Keratinocyte (primary cell): ENCODE measurements around the gene CCDC107. TPM values are rescaled to one million over a fixed set of nuclear protein-coding genes. Genes with fewer than 3 reads are reported as not detected.
"Not testable (repeated sequence)": the region's sequence is repeated elsewhere in the genome, so short reads cannot be mapped to it uniquely, and the experiment has no call there.

Experiments used
- DNase-seq: peaks from one replicate; pipeline ENCODE4 v3.0.0-alpha.2; 2011; ENCODE audit warnings: low read depth, missing footprints, low spot score
- FAIRE-seq: peaks from 2 replicates; lab custom pipeline; 2011; peaks lifted over from hg19 to GRCh38; lab: Jason Lieb, UNC
- H2AFZ ChIP-seq: 2 replicates; pipeline ENCODE4 v1.6.0; 2012; ENCODE audit warnings: low read length, control low read depth, inconsistent platforms; ENCODE audit not compliant: control insufficient read depth
- H3K27ac ChIP-seq: 2 replicates; pipeline ENCODE4 v1.5.1; 2011; ENCODE audit warnings: low read length; ENCODE audit not compliant: control insufficient read depth, insufficient read depth
- H3K27me3 ChIP-seq: 3 replicates; pipeline ENCODE4 v1.6.0; 2011; ENCODE audit warnings: low read length; ENCODE audit not compliant: control insufficient read depth, insufficient read depth; ENCODE audit errors: extremely low read depth
- H3K36me3 ChIP-seq, 2 experiments: 2 replicates in 1 of 2; 3 replicates in 1 of 2; pipeline ENCODE4 v1.5.1; 2011; ENCODE audit warnings: low read length in 2 of 2, mild to moderate bottlenecking in 1 of 2; ENCODE audit not compliant: control insufficient read depth in 2 of 2, insufficient read depth in 2 of 2; ENCODE audit errors: extremely low read depth in 1 of 2
- H3K4me1 ChIP-seq: 3 replicates; pipeline ENCODE4 v1.5.1; 2011; ENCODE audit warnings: low read length; ENCODE audit not compliant: control insufficient read depth, insufficient read depth; ENCODE audit errors: extremely low read depth
- H3K4me2 ChIP-seq: 3 replicates; pipeline ENCODE4 v1.6.0; 2011; ENCODE audit warnings: low read depth, low read length; ENCODE audit not compliant: control insufficient read depth, insufficient read depth; ENCODE audit errors: extremely low read depth
- H3K4me3 ChIP-seq, 3 experiments: fragments of 200-600 bp in 1 of 3; sonication (generic) in 1 of 3; 2 replicates in 2 of 3; 3 replicates in 1 of 3; pipeline ENCODE4 v1.5.1; 2011 to 2016; ENCODE audit warnings: low read length in 3 of 3, mild to moderate bottlenecking in 3 of 3, control low read depth in 2 of 3, inconsistent platforms in 1 of 3, low read depth in 1 of 3, mixed read lengths in 1 of 3, mixed run types in 1 of 3, moderate library complexity in 1 of 3; ENCODE audit not compliant: control insufficient read depth in 2 of 3, insufficient read depth in 2 of 3; ENCODE audit errors: extremely low read depth in 1 of 3
- H3K79me2 ChIP-seq: 2 replicates; pipeline ENCODE4 v1.6.0; 2012; ENCODE audit warnings: low read length; ENCODE audit not compliant: control insufficient read depth, insufficient read depth
- H3K9ac ChIP-seq: 3 replicates; pipeline ENCODE4 v1.6.0; 2011; ENCODE audit warnings: low read length; ENCODE audit not compliant: control insufficient read depth, insufficient read depth; ENCODE audit errors: extremely low read depth
- H3K9me1 ChIP-seq: 3 replicates; pipeline ENCODE4 v1.6.0; 2011; ENCODE audit warnings: low read length; ENCODE audit not compliant: control insufficient read depth, insufficient read depth; ENCODE audit errors: extremely low read depth
- H3K9me3 ChIP-seq: 2 replicates; pipeline ENCODE4 v1.5.1; 2012; ENCODE audit warnings: low read depth, low read length; ENCODE audit not compliant: control insufficient read depth
- H4K20me1 ChIP-seq: 3 replicates; pipeline ENCODE4 v1.6.0; 2011; ENCODE audit warnings: low read length; ENCODE audit not compliant: control insufficient read depth, insufficient read depth; ENCODE audit errors: extremely low read depth
- EZH2 ChIP-seq: IDR thresholded peaks from one replicate; pipeline ENCODE4 v1.6.1; 2012; ENCODE audit warnings: inconsistent platforms, mild to moderate bottlenecking, low read length, moderate library complexity
- dilution Hi-C: fragments of 300-500 bp; cut with MboI; formaldehyde crosslinking; loops from one replicate; pipeline ENCODE4 v1.7.0; 2020; ENCODE audit warnings: low sequenced_read_pairs; ENCODE audit not compliant: extremely low pct_ligation_motif_present
- polyA plus RNA-seq, 5 experiments: library from polyadenylated mRNA; depleted of rRNA in 3 of 5; stranded (reverse) in 3 of 5; stranded (forward) in 1 of 5; unstranded in 1 of 5; fragments of >200 nt; gene quantifications; 1 replicate in 1 of 5; 2 replicates in 3 of 5; 3 replicates in 1 of 5; pipeline versions ENCODE4 v1.2.1 to v1.2.3, GENCODE V29; 2011 to 2012; ENCODE audit warnings: missing spikeins in 2 of 5, low read depth in 1 of 5, low replicate concordance in 1 of 5
- TF ChIP-seq, protein P1 (sequence below), 3 experiments: IDR thresholded peaks in 1 of 3; conservative IDR thresholded peaks in 1 of 3; optimal IDR thresholded peaks in 1 of 3; 2 replicates in 2 of 3; 3 replicates in 1 of 3; pipeline versions ENCODE3 to v1.5.1; 2011; ENCODE audit warnings: low read length in 3 of 3, mild to moderate bottlenecking in 3 of 3, moderate library complexity in 2 of 3, control low read depth in 1 of 3, inconsistent platforms in 1 of 3; ENCODE audit not compliant: insufficient read depth in 2 of 3; ENCODE audit errors: extremely low read depth in 1 of 3

CCDC107 gene
- polyA plus RNA-seq, 1 donor (not counting 4 experiments of a cell fraction or from before 2014, with no cell fraction given): 10.5 TPM

- Histone ChIP-seq H4K20me1 (no peaks in the 10 kb centered on the region), H3K4me2 (no peak overlapping the region), H3K36me3 (no peaks in the 10 kb centered on the region), H3K9ac (no peak overlapping the region), H3K27me3 (no peaks in the 10 kb centered on the region), H3K4me1 (no peaks in the 10 kb centered on the region), H3K4me3 (no peak overlapping the region), H3K27ac (no peak overlapping the region), H3K79me2 (no peaks in the 10 kb centered on the region), H3K9me1 (no peaks in the 10 kb centered on the region), H2AFZ (no peak overlapping the region), H3K9me3 (no peaks in the 10 kb centered on the region)
- TF ChIP-seq, protein P1, sequence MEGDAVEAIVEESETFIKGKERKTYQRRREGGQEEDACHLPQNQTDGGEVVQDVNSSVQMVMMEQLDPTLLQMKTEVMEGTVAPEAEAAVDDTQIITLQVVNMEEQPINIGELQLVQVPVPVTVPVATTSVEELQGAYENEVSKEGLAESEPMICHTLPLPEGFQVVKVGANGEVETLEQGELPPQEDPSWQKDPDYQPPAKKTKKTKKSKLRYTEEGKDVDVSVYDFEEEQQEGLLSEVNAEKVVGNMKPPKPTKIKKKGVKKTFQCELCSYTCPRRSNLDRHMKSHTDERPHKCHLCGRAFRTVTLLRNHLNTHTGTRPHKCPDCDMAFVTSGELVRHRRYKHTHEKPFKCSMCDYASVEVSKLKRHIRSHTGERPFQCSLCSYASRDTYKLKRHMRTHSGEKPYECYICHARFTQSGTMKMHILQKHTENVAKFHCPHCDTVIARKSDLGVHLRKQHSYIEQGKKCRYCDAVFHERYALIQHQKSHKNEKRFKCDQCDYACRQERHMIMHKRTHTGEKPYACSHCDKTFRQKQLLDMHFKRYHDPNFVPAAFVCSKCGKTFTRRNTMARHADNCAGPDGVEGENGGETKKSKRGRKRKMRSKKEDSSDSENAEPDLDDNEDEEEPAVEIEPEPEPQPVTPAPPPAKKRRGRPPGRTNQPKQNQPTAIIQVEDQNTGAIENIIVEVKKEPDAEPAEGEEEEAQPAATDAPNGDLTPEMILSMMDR (optimal IDR thresholded peaks at IDR 0.05 in 1 of 3, IDR thresholded peaks at IDR 0.05 in 1 of 3, conservative IDR thresholded peaks at IDR 0.05 in 1 of 3; ENCODE audit: extremely low read depth in 1 of 3, insufficient read depth in 2 of 3, low read length in 3 of 3): no peak
- TF ChIP-seq EZH2: no peak
- DNase-seq (no peak), FAIRE-seq (no peak)
- dilution Hi-C loops: no loop called here
These were observed 18.5 kb upstream of the CCDC107 start for GRCh38 chr9:35639631-35640030.

- H3K27ac ChIP-seq, H3K9me3 ChIP-seq, H2AFZ ChIP-seq, H3K4me1 ChIP-seq, FAIRE-seq, H3K36me3 ChIP-seq, DNase-seq, H3K4me3 ChIP-seq, dilution Hi-C loops, H3K27me3 ChIP-seq, H3K9me1 ChIP-seq, H3K79me2 ChIP-seq, H3K9ac ChIP-seq, H3K4me2 ChIP-seq, H4K20me1 ChIP-seq: not testable (repeated sequence)
These were observed 17.7 kb upstream of the CCDC107 start for GRCh38 chr9:35640431-35640830.

DNA sequence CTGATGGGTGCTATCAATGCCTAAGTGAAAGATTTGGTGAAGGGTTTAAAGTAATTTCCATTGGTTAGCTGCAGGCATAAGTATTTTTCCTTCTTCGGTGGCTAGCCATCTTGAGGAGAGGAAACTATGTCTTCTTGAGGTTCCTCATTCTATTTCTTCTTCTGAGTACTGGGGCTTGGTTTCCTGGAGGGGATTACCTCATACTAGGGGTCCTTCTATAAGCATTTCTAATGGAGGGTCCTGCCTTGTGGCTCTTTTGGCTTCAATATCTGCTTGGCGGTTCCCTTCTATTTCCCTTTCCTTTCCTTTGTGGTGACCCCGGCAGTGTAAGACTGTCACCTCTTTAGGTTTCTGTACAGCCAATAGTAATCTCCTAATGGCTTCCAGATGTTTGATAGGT, 16.6 kb upstream of the CCDC107 start:
- FAIRE-seq, H3K27me3 ChIP-seq, H3K9ac ChIP-seq, H3K79me2 ChIP-seq, H3K9me1 ChIP-seq, DNase-seq, H3K4me2 ChIP-seq, H3K27ac ChIP-seq, H4K20me1 ChIP-seq, H3K4me3 ChIP-seq, H3K9me3 ChIP-seq, H2AFZ ChIP-seq, dilution Hi-C loops, H3K36me3 ChIP-seq: not testable (repeated sequence)
- peaks cover 12% of the 10 kb centered on the region for H3K4me1 ChIP-seq
